ENCODE results near the gene ENTPD3. TPM values are rescaled to one million over a fixed set of nuclear protein-coding genes. Genes with fewer than 3 reads are reported as not detected.

Gene ENTPD3
- total and polyA plus RNA-seq, 2 of the 8 experiments (the other 6 are each of a cell fraction or from before 2014, with no cell fraction given): 0.60 to 1.0 TPM

- Histone ChIP-seq H4K20me1 (replicated peaks in 1 of 2; ENCODE audit: control insufficient read depth in 1 of 2, insufficient read depth in 2 of 2, low read length in 2 of 2) (no peaks in the 10 kb centered on the region), H2BK15ac (ENCODE audit: low read length) (no peak overlapping the region), H3K4me3 (ENCODE audit: extremely low read depth in 1 of 4, insufficient read depth in 2 of 4, low read depth in 3 of 4, low read length in 4 of 4) (no peak overlapping the region), H3K4me2 (ENCODE audit: insufficient read depth in 1 of 2, low read depth in 2 of 2, low read length in 2 of 2) (no peak overlapping the region), H2BK12ac (ENCODE audit: low read depth, low read length) (no peak overlapping the region), H4K8ac (ENCODE audit: extremely low read depth, insufficient read depth, low read length) (no peak overlapping the region), H3K9ac (replicated peaks in 1 of 4; ENCODE audit: extremely low read depth in 1 of 4, low read depth in 3 of 4, low read length in 3 of 4) (no peak overlapping the region), H3K23ac (ENCODE audit: insufficient read length) (no peak overlapping the region), H3K18ac (ENCODE audit: extremely low read depth, low read length) (no peak overlapping the region), H3K79me1 (ENCODE audit: low read depth, low read length) (no peaks in the 10 kb centered on the region), H3K56ac (replicated peaks; ENCODE audit: insufficient read length, low read depth, low read length) (no peak overlapping the region), H3K14ac (ENCODE audit: insufficient read length) (no peak overlapping the region), H3K4me1 (replicated peaks in 1 of 4; ENCODE audit: control insufficient read depth in 3 of 4, insufficient read depth in 4 of 4, low read length in 3 of 4) (no peaks in the 10 kb centered on the region), H3K9me3 (ENCODE audit: insufficient read depth in 2 of 2, low read depth in 1 of 2, low read length in 1 of 2) (no peaks in the 10 kb centered on the region), H3K27ac (ENCODE audit: low read depth, low read length) (no peak overlapping the region), H3K4ac (replicated peaks; ENCODE audit: insufficient read length, low read depth, low read length) (no peak overlapping the region), H2BK5ac (ENCODE audit: low read depth, low read length) (no peak overlapping the region), H3K23me2 (ENCODE audit: low read depth, low read length) (no peaks in the 10 kb centered on the region), H2AK5ac (ENCODE audit: low read depth, low read length) (no peak overlapping the region), H2AFZ (ENCODE audit: low read length) (no peak overlapping the region), H4K5ac (ENCODE audit: insufficient read length, low read depth, low read length) (no peak overlapping the region), H2BK20ac (ENCODE audit: low read length) (no peak overlapping the region), H3K36me3 (ENCODE audit: control insufficient read depth in 2 of 4, insufficient read depth in 4 of 4, low read length in 3 of 4) (no peaks in the 10 kb centered on the region), H2BK120ac (replicated peaks; ENCODE audit: low read depth, low read length) (no peak overlapping the region), H4K91ac (replicated peaks; ENCODE audit: insufficient read length, low read length) (no peak overlapping the region), H3K79me2 (ENCODE audit: control insufficient read depth in 1 of 2, insufficient read depth in 2 of 2, low read length in 2 of 2) (no peaks in the 10 kb centered on the region), H3K27me3 (replicated peaks in 1 of 4; ENCODE audit: control insufficient read depth in 3 of 4, extremely low read depth in 1 of 4, insufficient read depth in 3 of 4, low read length in 3 of 4) (no peaks in the 10 kb centered on the region)
- no peak for DNase-seq (ENCODE audit: low read depth in 1 of 2, low spot score in 2 of 2)
- ChIA-PET POLR2A (ENCODE audit: partially characterized antibody) (no interaction called here), CTCF (ENCODE audit: partially characterized antibody) (interaction anchor here (1.1 to 2.1 kb wide), 2 partner anchors 10 to 25 kb away, joined by 4 read pairs; no protein-coding TSS in a partner anchor)
- FAIRE-seq: no peak
- TF ChIP-seq BRCA1 (IDR thresholded peaks at IDR 0.05; ENCODE audit: low read depth, low read length) (no peak), ZNF274 (IDR thresholded peaks at IDR 0.05; ENCODE audit: borderline replicate concordance, extremely low read depth, low read length) (no peak), MAFK (IDR thresholded peaks at IDR 0.05; ENCODE audit: low read depth, low read length) (no peak), ATF2 (IDR thresholded peaks at IDR 0.05; ENCODE audit: low read length) (no peak), JUN (IDR thresholded peaks at IDR 0.05; ENCODE audit: low read depth, low read length) (no peak), SP1 (IDR thresholded peaks at IDR 0.05; ENCODE audit: low read depth, low read length) (no peak), SP4 (IDR thresholded peaks at IDR 0.05; ENCODE audit: low read length) (no peak), KDM5A (IDR thresholded peaks at IDR 0.05; ENCODE audit: low read length) (no peak), CTCF (IDR thresholded peaks at IDR 0.05; ENCODE audit: control extremely low read depth in 1 of 3, insufficient read depth in 1 of 3, low read depth in 1 of 3, low read length in 3 of 3) (no peak), TEAD4 (IDR thresholded peaks at IDR 0.05; ENCODE audit: low read depth, low read length) (no peak), SP2 (IDR thresholded peaks at IDR 0.05; ENCODE audit: low read length) (no peak), RBBP5 (IDR thresholded peaks at IDR 0.05; ENCODE audit: borderline replicate concordance, low read depth, low read length) (no peak), POU5F1 (IDR thresholded peaks at IDR 0.05; ENCODE audit: low read depth, low read length) (no peak)
Observed at GRCh38 chr3:40341671-40342070, 45.3 kb upstream of the ENTPD3 start.
